Smooth muscle cell (in vitro differentiated cells): Measurements from ENCODE around the gene XAB2. TPM values are rescaled to one million over a fixed set of nuclear protein-coding genes. Genes with fewer than 3 reads are reported as not detected.

Experiments used
- DNase-seq: peaks from one replicate; lab custom pipeline; 2025; ENCODE audit not compliant: unreplicated experiment; lab: John Stamatoyannopoulos, UW
- H2AFZ ChIP-seq: fragments of 200-600 bp; sonication (generic); 2 replicates; pipeline ENCODE4 v1.6.0; 2016; ENCODE audit warnings: antibody characterized with exemption, low read depth, mild to moderate bottlenecking
- H3F3A ChIP-seq: fragments of 200-600 bp; sonication (generic); 2 replicates; pipeline ENCODE4 v1.6.0; 2017; ENCODE audit warnings: antibody characterized with exemption, low read depth
- H3K27ac ChIP-seq: fragments of 200-600 bp; sonication (generic); 2 replicates; pipeline ENCODE4 v1.5.1; 2016; ENCODE audit warnings: low read depth, mild to moderate bottlenecking
- H3K27me3 ChIP-seq: fragments of 200-600 bp; sonication (generic); 2 replicates; pipeline ENCODE4 v1.6.1; 2016; ENCODE audit warnings: low read depth, mild to moderate bottlenecking
- H3K36me3 ChIP-seq: fragments of 200-600 bp; sonication (generic); 2 replicates; pipeline ENCODE4 v1.5.1; 2016; ENCODE audit warnings: low read depth
- H3K4me1 ChIP-seq: fragments of 200-600 bp; sonication (generic); 2 replicates; pipeline ENCODE4 v1.5.1; 2016; ENCODE audit warnings: low read depth
- H3K4me2 ChIP-seq: fragments of 200-600 bp; sonication (generic); 2 replicates; pipeline ENCODE4 v1.6.0; 2016; ENCODE audit warnings: mild to moderate bottlenecking
- H3K4me3 ChIP-seq: fragments of 200-600 bp; sonication (generic); 2 replicates; pipeline ENCODE4 v1.5.1; 2016; ENCODE audit warnings: mild to moderate bottlenecking
- H3K79me2 ChIP-seq: fragments of 200-600 bp; sonication (generic); 2 replicates; pipeline ENCODE4 v1.6.0; 2016; ENCODE audit warnings: low read depth, mild to moderate bottlenecking
- H3K9ac ChIP-seq: fragments of 200-600 bp; sonication (generic); 2 replicates; pipeline ENCODE4 v1.6.0; 2016; ENCODE audit warnings: low read depth
- H3K9me3 ChIP-seq: fragments of 200-600 bp; sonication (generic); replicated peaks from 2 replicates; pipeline ENCODE4 v1.5.1; 2016; ENCODE audit warnings: low read depth
- H4K20me1 ChIP-seq: fragments of 200-600 bp; sonication (generic); 2 replicates; pipeline ENCODE4 v1.6.0; 2016; ENCODE audit warnings: low read depth
- WGBS: methylation state at CpG from one replicate; pipeline ENCODE4 v1.1.7; 2016; ENCODE audit warnings: low lambda C conversion rate; 5-methylcytosine and 5-hydroxymethylcytosine counted together
- polyA plus RNA-seq: library from polyadenylated mRNA; unstranded; fragments of >200 nt; fragmentation: Nextera tagmentation; extraction: Ambion mirVana; gene quantifications from 2 replicates; pipeline ENCODE4 v1.2.1, GENCODE V29; 2016
- total RNA-seq: library from RNA; depleted of rRNA; stranded (reverse); fragments of >200 nt; gene quantifications from 2 replicates; pipeline ENCODE4 v1.2.3, GENCODE V29; 2014
- TF ChIP-seq, protein P1 (sequence below): fragments of 200-600 bp; sonication (generic); IDR thresholded peaks from 2 replicates; pipeline ENCODE4 v1.5.1; 2017; ENCODE audit warnings: borderline replicate concordance, mild to moderate bottlenecking, antibody characterized with exemption; ENCODE audit not compliant: insufficient read depth, poor library complexity, severe bottlenecking

The XAB2 gene
- total and polyA plus RNA-seq, 2 experiments from 2014 or later: 26.9 to 36.3 TPM

DNA sequence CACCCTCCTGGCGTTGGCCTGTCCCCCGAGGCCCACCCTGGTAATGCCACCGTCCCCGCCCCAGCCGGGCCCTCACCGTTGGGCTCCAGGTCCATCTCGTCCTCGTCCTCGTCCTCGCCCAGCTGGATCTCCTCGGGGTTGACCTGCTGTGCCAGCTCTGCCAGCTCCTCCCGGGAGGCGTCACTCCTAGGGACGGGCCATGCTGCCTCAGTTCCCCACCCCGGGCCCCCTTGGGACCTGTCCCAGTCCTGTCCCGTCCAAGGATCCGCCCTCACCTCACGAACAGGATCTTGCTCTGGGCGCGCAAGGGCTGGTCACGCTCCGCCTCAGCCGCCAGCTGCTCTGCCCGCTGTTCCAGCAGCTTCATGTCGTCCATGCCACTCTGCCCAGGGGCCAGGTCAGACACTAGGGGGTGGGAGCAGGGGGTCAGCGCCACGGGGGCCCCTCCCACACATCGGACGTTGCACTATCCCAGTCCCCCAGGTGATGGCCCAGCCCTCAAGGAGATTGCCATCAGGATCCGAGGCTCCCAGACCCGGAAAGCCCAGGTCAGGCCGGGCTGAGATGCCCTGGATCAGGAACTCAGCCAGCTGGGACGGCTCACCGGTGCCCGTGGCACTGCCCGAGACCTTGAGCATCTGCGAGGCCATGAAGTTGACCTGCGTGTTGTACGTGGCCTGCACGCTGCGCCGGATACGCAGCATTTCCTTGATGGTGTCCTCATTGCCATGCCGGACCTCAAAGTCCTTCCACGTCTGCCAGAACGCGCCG lies 9.5 kb downstream of the XAB2 start:
- Histone ChIP-seq H4K20me1 (no peaks in the 10 kb centered on the region), H3K36me3 (no peaks in the 10 kb centered on the region), H3K27ac (no peak overlapping the region), H3K9me3 (no peaks in the 10 kb centered on the region), H2AFZ (no peak overlapping the region), H3F3A (no peaks in the 10 kb centered on the region), H3K4me1 (no peaks in the 10 kb centered on the region), H3K9ac (no peak overlapping the region), H3K4me3 (no peak overlapping the region), H3K27me3 (no peaks in the 10 kb centered on the region), H3K79me2 (no peaks in the 10 kb centered on the region), H3K4me2 (no peak overlapping the region)
- WGBS: 99% methylated on average over 35 of the region's 48 CpGs
- TF ChIP-seq, protein P1, sequence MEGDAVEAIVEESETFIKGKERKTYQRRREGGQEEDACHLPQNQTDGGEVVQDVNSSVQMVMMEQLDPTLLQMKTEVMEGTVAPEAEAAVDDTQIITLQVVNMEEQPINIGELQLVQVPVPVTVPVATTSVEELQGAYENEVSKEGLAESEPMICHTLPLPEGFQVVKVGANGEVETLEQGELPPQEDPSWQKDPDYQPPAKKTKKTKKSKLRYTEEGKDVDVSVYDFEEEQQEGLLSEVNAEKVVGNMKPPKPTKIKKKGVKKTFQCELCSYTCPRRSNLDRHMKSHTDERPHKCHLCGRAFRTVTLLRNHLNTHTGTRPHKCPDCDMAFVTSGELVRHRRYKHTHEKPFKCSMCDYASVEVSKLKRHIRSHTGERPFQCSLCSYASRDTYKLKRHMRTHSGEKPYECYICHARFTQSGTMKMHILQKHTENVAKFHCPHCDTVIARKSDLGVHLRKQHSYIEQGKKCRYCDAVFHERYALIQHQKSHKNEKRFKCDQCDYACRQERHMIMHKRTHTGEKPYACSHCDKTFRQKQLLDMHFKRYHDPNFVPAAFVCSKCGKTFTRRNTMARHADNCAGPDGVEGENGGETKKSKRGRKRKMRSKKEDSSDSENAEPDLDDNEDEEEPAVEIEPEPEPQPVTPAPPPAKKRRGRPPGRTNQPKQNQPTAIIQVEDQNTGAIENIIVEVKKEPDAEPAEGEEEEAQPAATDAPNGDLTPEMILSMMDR: no peak
- DNase-seq: no peak

DNA sequence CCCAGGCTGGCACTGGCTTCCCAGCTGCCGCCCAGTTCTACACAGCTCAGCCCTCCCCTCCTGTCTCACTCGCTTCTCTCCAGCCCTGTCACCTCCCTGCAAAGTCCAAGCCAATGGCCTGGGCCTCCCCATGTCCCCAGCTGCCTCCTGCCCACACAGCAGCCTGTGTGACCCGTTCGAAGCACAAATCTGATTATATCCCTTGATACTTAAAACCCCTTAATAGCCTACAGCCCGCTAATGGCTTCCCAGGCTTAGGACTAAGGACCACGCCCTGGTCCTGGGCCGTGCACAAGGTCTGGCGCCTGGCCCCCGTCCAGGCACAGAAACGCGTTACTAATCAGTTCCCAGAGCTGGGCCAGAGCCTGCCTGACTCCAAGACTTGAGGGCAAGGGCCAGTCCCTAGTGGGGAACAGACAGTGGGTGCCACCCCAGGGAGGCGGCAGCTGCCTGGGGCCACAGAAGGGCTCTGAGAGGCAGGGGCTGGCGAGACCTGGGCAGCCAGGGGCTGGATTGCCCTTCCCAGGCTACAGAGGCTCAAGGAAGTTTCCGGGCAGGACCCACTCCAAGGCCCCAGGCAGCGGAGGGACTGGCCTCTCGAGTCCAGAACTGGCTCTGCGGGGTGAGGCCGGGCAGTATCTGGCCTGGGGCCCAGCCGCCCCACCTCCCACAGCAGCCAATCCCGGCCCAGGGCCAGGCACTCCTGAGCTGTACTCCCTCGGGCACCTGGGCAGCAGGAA lies 10.4 kb downstream of the XAB2 start:
- H2AFZ ChIP-seq: no peak overlapping the region
- no peak overlapping the region for H3K27ac ChIP-seq
- H3K79me2 ChIP-seq: no peaks in the 10 kb centered on the region
- H3K27me3 ChIP-seq: no peaks in the 10 kb centered on the region
- H3K9ac ChIP-seq: no peak overlapping the region
- H3K4me1 ChIP-seq: no peaks in the 10 kb centered on the region
- no peaks in the 10 kb centered on the region for H3K36me3 ChIP-seq
- TF ChIP-seq, protein P1: no peak
- no peak overlapping the region for H3K4me2 ChIP-seq
- H3K4me3 ChIP-seq: no peak overlapping the region
- H3F3A ChIP-seq: no peaks in the 10 kb centered on the region
- 83% methylated on average over 21 of the region's 21 CpGs for WGBS
- H3K9me3 ChIP-seq: no peaks in the 10 kb centered on the region
- H4K20me1 ChIP-seq: no peaks in the 10 kb centered on the region
- DNase-seq: no peak

DNA sequence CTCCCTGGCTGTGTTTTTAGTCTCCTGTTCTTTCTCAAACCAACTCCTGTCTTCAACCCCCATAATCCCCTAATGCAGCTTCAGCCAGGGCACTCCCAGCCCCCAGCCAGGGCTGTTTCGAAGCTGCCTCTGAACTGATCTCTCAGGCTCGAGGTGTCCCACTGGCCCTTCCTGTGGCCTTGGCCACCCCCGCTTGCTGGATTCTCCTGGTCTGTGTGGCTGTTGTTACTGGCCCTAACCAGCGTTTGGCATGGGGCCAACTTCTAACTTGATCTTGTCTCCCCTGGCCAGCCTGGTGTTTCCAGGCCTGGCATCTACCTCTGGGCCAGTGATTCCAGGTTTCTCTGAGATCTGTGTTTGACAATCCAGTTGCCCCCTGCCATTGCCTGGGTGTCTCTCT lies 11.0 kb downstream of the XAB2 start:
- Histone ChIP-seq H3K4me2 (no peak overlapping the region), H3K4me1 (no peaks in the 10 kb centered on the region), H3K79me2 (no peaks in the 10 kb centered on the region), H3K36me3 (no peaks in the 10 kb centered on the region), H4K20me1 (no peaks in the 10 kb centered on the region), H3F3A (no peaks in the 10 kb centered on the region), H3K27ac (no peak overlapping the region), H3K9me3 (no peaks in the 10 kb centered on the region), H3K27me3 (no peaks in the 10 kb centered on the region), H3K9ac (no peak overlapping the region), H2AFZ (no peak overlapping the region), H3K4me3 (no peak overlapping the region)
- TF ChIP-seq, protein P1: no peak
- no peak for DNase-seq
- 80% methylated on average over 4 of the region's 4 CpGs for WGBS
